Activated CD4-positive, alpha-beta T cell treated with anti-CD3 and anti-CD28 coated beads, Interleukin-2, amount 10 ng/mL, durations not matched to agents 7 days and 5 days (primary cell): Measurements from ENCODE around the gene HIRIP3. TPM values are rescaled to one million over a fixed set of nuclear protein-coding genes. Genes with fewer than 3 reads are reported as not detected.
"Not testable (repeated sequence)": the region's sequence is repeated elsewhere in the genome, so short reads cannot be mapped to it uniquely, and the experiment has no call there.

Experiments used
- CTCF ChIA-PET: fragments of 350-600 bp; sonication (Branson Sonifier 250); formaldehyde crosslinking; loops from one replicate; lab custom pipeline; 2021; ENCODE audit warnings: antibody characterized with exemption; lab: Charles Lee
- POLR2A ChIA-PET: fragments of 350-600 bp; sonication (Branson Sonifier 250); formaldehyde crosslinking; loops from one replicate; lab custom pipeline; 2021; ENCODE audit warnings: antibody characterized with exemption; lab: Charles Lee
- DNase-seq: peaks from one replicate; pipeline ENCODE4 v3.0.0-alpha.2; 2020
- H3K27ac Mint-ChIP-seq: one replicate; pipeline ENCODE4 v1.8.0; 2021; ENCODE audit warnings: mild to moderate bottlenecking, moderate library complexity, mixed read lengths
- H3K27me3 Mint-ChIP-seq: one replicate; pipeline ENCODE4 v1.8.0; 2021; ENCODE audit warnings: mixed read lengths
- H3K36me3 Mint-ChIP-seq: one replicate; pipeline ENCODE4 v1.8.0; 2021; ENCODE audit warnings: low read depth, mixed read lengths
- H3K4me1 Mint-ChIP-seq: one replicate; pipeline ENCODE4 v1.8.0; 2021; ENCODE audit warnings: mixed read lengths
- H3K4me3 Mint-ChIP-seq: one replicate; pipeline ENCODE4 v1.8.0; 2021; ENCODE audit warnings: mild to moderate bottlenecking, moderate library complexity, mixed read lengths
- H3K9me3 Mint-ChIP-seq: one replicate; pipeline ENCODE4 v1.8.0; 2021; ENCODE audit warnings: mixed read lengths
- total RNA-seq, 2 experiments: library from RNA; stranded (reverse); gene quantifications; one replicate each; pipeline ENCODE4 v1.2.3, GENCODE V29; 2021

The HIRIP3 gene
- total RNA-seq, 2 experiments from 2014 or later, result 37.0 to 45.0 TPM

DNA sequence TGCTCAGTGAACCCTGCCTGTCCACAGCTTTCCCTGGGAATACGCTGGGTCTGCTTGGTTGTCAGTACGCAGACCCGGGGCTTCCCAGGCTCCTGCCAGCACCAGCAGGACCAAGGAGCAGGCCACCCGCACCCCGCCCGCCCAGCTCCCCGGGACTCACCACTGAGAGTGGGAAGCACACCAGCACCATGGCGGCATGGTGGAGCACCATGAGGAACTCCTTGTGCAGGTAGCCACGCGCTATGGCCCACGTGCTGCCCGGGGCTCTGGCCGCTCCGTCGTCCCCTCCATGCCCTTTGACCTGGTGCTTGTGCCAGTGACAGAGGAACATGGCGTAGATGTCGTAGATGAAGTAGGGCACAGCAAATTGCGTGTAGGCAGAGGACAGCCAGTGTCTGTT lies 31.0 kb upstream of the HIRIP3 start:
- CTCF ChIA-PET, result interaction anchor here (0.6 kb wide), 1 partner anchor 197 kb away, joined by 4 read pairs; no protein-coding TSS in a partner anchor

DNA sequence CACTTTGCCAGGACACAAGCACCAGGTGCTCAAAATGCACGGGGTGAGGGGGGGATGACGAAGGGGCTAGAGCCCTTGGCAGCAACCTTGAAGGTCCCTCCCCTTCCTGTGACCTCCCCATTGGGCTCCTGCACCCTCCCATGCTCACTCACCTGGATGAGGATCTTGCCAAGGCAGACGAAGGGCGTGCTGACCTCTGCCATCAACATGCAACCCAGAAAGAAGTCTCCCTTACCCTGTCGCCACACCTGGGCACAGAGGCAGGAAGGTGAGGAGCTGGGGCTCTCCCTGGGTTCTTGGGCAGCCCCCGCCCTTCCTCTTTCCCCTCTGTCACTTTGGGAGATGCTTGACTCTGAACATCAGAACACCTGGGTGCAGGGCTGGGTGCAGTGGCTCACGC lies 30.2 kb upstream of the HIRIP3 start:
- CTCF ChIA-PET, result interaction anchor here (0.5 to 0.7 kb wide), 2 partner anchors 13 to 192 kb away, joined by 3 read pairs; no protein-coding TSS in a partner anchor

More for the DNA sequence above, 31.0 kb upstream of the HIRIP3 start:
- Mint-ChIP-seq H3K27me3 (peaks cover 38% of the 10 kb centered on the region), H3K4me3 (no peak overlapping the region), H3K36me3 (no peaks in the 10 kb centered on the region), H3K27ac (no peak overlapping the region), H3K9me3 (no peaks in the 10 kb centered on the region), H3K4me1 (peaks cover 2% of the 10 kb centered on the region)
- DNase-seq, result no peak
- POLR2A ChIA-PET, result no interaction called here

DNA sequence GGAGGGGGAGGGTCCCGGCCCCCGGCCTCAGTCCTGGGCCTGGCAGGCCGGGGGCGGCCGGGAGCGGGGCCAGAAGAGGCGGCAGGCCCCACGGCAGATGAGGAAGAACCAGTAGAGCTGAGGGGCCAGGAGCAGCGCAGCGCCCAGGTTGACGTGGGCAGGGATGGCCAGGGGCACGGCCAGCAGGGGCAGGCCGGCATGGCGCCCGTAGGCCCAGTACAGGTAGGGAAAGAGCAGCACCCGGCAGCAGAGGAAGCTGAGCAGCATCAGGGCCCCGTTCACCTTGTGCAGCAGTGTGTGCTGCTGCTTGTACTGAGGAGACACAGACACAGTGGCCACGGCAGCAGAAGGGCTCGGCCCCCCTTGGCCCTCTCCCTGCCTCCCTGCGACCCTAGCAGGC lies 29.7 kb upstream of the HIRIP3 start:
- Mint-ChIP-seq H3K4me1 (peaks cover 9% of the 10 kb centered on the region), H3K27ac (no peak overlapping the region), H3K36me3 (no peaks in the 10 kb centered on the region), H3K9me3 (no peaks in the 10 kb centered on the region), H3K27me3 (peaks cover 43% of the 10 kb centered on the region), H3K4me3 (no peak overlapping the region)
- ChIA-PET CTCF (interaction anchor here (0.5 to 0.7 kb wide), 2 partner anchors 13 to 192 kb away, joined by 3 read pairs; no protein-coding TSS in a partner anchor), POLR2A (no interaction called here)
- DNase-seq, result no peak

More for the DNA sequence above, 30.2 kb upstream of the HIRIP3 start:
- Mint-ChIP-seq H3K4me3 (no peak overlapping the region), H3K36me3 (no peaks in the 10 kb centered on the region), H3K4me1 (peaks cover 9% of the 10 kb centered on the region), H3K27ac (no peak overlapping the region), H3K9me3 (no peaks in the 10 kb centered on the region), H3K27me3 (peaks cover 42% of the 10 kb centered on the region)
- no peak for DNase-seq
- POLR2A ChIA-PET, result no interaction called here

DNA sequence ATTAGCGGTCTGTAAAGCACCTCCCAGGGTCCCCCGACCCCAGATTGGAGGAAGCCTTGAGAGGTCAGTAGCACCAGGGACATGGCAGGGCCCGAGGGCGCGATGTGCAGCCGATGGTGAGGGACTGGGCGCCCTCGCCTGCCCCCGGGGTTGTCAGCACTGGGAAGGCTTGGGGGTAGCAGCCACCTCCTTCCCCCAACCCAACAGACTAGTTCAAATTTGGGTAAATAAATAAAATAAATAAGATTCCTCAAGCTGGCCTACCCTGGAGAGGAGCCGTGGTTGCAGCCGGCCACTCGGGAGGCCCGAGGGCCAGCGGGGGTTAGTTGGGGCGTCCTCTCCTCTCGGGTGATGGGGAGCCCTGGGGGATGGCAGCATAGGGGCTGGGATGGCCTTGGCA lies 29.0 kb upstream of the HIRIP3 start:
- POLR2A ChIA-PET, result no interaction called here
- H3K4me3 Mint-ChIP-seq, result no peak overlapping the region
- peaks cover 9% of the 10 kb centered on the region for H3K4me1 Mint-ChIP-seq
- DNase-seq, result no peak
- no peak overlapping the region for H3K27ac Mint-ChIP-seq
- peaks cover 36% of the 10 kb centered on the region for H3K27me3 Mint-ChIP-seq
- H3K36me3 Mint-ChIP-seq, result no peaks in the 10 kb centered on the region
- CTCF ChIA-PET, result no interaction called here
- no peaks in the 10 kb centered on the region for H3K9me3 Mint-ChIP-seq

DNA sequence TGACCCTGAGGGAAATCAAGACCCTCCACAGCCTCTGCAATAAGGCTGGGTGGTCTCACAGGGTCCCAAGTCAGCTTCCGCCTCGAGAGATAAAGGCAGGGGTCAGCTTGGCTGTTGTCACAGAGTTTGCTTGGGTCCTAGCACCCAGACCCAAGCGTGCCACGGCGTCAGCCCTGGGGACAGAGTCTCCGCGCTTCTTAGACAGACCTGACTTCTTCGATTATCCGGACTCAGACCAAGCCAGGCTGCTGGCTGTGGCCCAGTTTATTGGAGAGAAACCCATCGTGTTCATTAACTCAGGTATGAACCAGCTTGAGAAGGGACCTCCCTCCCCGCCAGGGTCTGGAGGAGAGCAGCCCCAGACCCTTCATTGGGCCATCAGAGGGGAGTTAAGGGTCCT lies 28.2 kb upstream of the HIRIP3 start:
- Mint-ChIP-seq H3K27ac (no peak overlapping the region), H3K36me3 (no peaks in the 10 kb centered on the region), H3K4me1 (peaks cover 9% of the 10 kb centered on the region), H3K9me3 (no peaks in the 10 kb centered on the region), H3K4me3 (no peak overlapping the region), H3K27me3 (peaks cover 31% of the 10 kb centered on the region)
- no peak for DNase-seq
- CTCF ChIA-PET, result interaction anchor here (0.9 to 1.9 kb wide), 4 partner anchors 8 to 115 kb away, joined by 3 to 8 read pairs (median 3); partner anchors contain the start of gene TLCD3B
- POLR2A ChIA-PET, result no interaction called here

DNA sequence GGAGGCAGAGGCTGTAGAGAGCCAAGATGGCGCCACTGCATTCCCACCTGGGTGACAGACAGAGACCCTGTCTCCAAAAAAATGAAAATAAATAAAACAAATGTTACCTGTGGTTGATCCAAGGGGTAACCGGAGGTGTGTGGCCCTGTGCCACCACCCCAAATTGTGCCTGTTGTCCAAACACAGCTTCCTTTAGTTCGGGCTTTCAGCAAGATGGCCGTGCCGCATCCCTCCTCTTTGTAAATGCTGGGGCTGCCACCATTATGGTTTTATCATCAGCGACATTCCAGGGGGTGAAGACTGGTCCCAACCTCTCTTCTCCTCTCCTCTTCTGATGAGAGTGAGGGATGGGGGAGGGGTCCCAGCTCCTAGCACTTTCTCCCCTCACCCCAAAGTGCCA lies 27.5 kb upstream of the HIRIP3 start, which contains the start of gene C16orf92:
Gene C16orf92, plus strand, starts transcription at position 312 of the 400 bp plus-strand sequence. CDS start 143 bp downstream, outside the sequence.
- Mint-ChIP-seq H3K4me3 (no peak within 1 kb of the TSS), H3K27me3 (peaks cover 24% of the 10 kb centered on the region), H3K9me3 (no peaks in the 10 kb centered on the region), H3K36me3 (no peaks in the 10 kb centered on the region), H3K27ac (no peak within 1 kb of the TSS), H3K4me1 (peaks cover 9% of the 10 kb centered on the region)
- ChIA-PET POLR2A (no interaction called here), CTCF (interaction anchor here (0.6 to 1.9 kb wide), 5 partner anchors 9 to 426 kb away, joined by 3 to 8 read pairs (median 3); partner anchors contain the start of gene TLCD3B)
- no peak for DNase-seq

DNA sequence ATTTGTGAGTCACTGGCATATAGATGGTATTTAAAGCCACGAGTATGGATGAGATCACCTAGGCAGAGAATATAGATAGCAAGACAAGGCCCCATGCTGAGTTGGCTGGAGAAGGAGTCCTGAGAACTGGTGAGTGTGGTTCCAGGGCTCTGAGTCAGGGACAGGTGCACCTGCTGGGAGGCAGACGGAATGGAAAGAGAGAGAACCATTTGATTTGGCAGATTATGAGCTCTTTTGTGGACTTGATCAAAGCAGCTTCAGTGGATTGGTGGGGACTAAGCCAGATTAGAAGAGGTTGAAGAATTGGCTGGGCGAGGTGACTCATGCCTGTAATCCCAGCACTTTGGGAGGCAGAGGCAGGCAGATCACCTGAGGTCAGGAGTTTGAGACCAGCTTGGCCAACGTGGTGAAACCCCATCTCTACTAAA lies 23.3 kb upstream of the HIRIP3 start:
- H3K4me1 Mint-ChIP-seq, result peaks cover 9% of the 10 kb centered on the region
- DNase-seq, result no peak
- ChIA-PET CTCF (interaction anchor here (0.5 to 1.3 kb wide), 5 partner anchors 11 to 337 kb away, joined by 3 to 4 read pairs (median 3); no protein-coding TSS in a partner anchor), POLR2A (interaction anchor here (0.5 kb wide), 1 partner anchor 192 kb away, joined by 3 read pairs; no protein-coding TSS in a partner anchor)
- H3K9me3 Mint-ChIP-seq, result no peaks in the 10 kb centered on the region
- H3K36me3 Mint-ChIP-seq, result no peaks in the 10 kb centered on the region
- no peak overlapping the region for H3K4me3 Mint-ChIP-seq
- no peak overlapping the region for H3K27ac Mint-ChIP-seq
- H3K27me3 Mint-ChIP-seq, result peaks cover 17% of the 10 kb centered on the region

DNA sequence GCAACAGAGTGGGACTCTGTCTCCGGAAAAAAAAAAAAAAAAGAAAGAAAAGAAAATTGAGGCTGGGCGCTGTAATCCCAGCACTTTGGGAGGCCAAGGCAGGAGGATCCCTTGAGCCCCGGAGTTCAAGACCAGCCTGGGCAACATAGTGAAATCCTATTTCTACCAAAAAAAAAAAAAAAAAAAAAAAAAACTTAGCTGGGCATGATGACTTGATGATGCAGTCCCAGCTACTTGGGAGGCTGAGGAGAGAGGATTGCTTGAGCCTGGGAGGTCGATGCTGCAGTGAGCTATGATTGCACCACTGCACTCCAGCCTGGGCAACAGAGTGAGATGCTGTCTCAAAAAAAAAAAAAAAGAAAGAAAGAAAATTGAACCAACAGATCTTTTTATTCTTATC lies 22.5 kb upstream of the HIRIP3 start:
- POLR2A ChIA-PET, DNase-seq, H3K36me3 Mint-ChIP-seq, H3K27ac Mint-ChIP-seq, H3K9me3 Mint-ChIP-seq, H3K4me1 Mint-ChIP-seq, H3K4me3 Mint-ChIP-seq: not testable (repeated sequence)
- CTCF ChIA-PET, result interaction anchor here (0.6 to 1.8 kb wide), 4 partner anchors 11 to 216 kb away, joined by 3 to 8 read pairs (median 4); no protein-coding TSS in a partner anchor
- peaks cover 18% of the 10 kb centered on the region for H3K27me3 Mint-ChIP-seq

DNA sequence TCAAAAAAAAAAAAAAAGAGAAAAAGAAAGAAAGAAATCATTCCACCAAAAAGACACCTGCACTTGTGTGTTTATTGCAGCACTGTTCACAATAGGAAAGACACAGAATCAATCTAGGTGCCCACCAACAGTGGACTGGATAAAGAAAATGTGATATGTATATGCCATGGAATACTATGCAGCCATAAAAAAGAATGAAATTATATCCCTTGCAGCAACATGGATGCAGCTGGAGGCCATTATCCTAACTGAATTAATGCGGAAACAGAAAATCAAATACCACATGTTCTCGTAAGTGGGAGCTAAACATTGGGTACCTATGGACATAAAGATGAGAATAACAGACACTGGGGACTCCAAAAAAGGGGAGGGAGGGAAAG lies 21.9 kb upstream of the HIRIP3 start:
- no peaks in the 10 kb centered on the region for H3K36me3 Mint-ChIP-seq
- peaks cover 9% of the 10 kb centered on the region for H3K4me1 Mint-ChIP-seq
- ChIA-PET CTCF (interaction anchor here (0.6 to 1.8 kb wide), 3 partner anchors 11 to 227 kb away, joined by 3 to 8 read pairs (median 3); partner anchors contain the start of gene KIF22), POLR2A (no interaction called here)
- peaks cover 22% of the 10 kb centered on the region for H3K27me3 Mint-ChIP-seq
- H3K4me3 Mint-ChIP-seq, result no peak overlapping the region
- no peak for DNase-seq
- no peak overlapping the region for H3K27ac Mint-ChIP-seq
- no peaks in the 10 kb centered on the region for H3K9me3 Mint-ChIP-seq

DNA sequence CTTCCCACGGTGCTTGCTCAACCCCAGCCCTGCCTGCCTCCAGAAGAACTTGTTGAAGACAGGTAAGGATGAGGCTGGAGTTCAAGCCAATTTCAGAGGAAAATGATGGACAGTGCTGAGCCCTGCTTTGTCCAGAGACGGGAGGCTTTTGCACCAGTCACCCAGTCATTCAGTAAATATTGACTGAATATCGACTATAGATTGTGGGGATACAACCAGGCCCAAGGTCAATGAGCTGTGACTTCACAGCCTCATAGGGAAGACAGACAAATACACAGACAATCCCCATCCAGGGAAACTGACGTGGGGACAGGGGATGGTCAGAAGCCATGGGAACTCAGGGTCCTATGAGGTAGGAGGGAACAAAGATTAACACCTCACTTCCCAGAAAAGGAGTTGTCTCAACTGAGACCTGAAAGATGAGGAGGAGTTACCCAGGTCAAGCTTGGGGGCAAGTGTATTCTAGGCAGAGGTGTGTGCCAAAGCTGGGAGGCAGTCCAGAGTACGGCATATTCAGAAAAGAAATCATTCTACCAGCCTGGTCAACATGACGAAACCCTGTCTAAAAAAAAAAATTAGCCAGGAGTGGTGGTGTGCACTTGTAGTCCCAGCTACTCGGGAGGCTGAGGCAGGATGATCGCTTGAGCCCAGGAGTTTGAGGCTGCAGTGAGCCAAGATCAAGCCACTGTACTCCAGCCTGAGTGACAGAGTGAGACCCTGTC lies 21.3 kb upstream of the HIRIP3 start:
- H3K27me3 Mint-ChIP-seq, result peaks cover 27% of the 10 kb centered on the region
- DNase-seq, result no peak
- no peaks in the 10 kb centered on the region for H3K36me3 Mint-ChIP-seq
- ChIA-PET POLR2A (no interaction called here), CTCF (interaction anchor here (0.6 to 1.8 kb wide), 3 partner anchors 11 to 226 kb away, joined by 3 to 8 read pairs (median 3); partner anchors contain the start of gene KIF22)
- peaks cover 13% of the 10 kb centered on the region for H3K4me1 Mint-ChIP-seq
- no peak overlapping the region for H3K4me3 Mint-ChIP-seq
- no peak overlapping the region for H3K27ac Mint-ChIP-seq
- no peaks in the 10 kb centered on the region for H3K9me3 Mint-ChIP-seq

DNA sequence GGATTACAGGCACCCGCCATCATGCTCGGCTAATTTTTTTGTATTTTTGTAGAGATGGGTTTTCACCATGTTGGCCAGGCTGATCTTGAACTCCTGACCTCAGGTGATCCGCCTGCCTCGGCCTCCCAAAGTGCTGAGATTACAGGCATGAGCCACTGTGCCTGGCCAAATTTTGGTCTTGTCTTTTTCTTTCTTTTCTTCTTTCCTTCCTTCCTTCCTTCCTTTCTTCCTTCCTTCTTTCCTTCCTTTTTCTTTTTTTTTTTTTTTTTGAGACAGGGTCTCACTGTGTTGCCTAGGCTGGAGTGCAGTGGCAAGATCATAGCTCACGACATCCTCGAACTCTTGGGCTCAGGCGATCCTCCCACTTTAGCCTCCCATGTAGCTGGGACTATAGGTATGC lies 20.0 kb upstream of the HIRIP3 start:
- CTCF ChIA-PET, result interaction anchor here (1.0 to 1.1 kb wide), 3 partner anchors 17 to 167 kb away, joined by 3 to 4 read pairs (median 3); partner anchors contain the start of gene INO80E
- not testable (repeated sequence) for H3K4me3 Mint-ChIP-seq, H3K9me3 Mint-ChIP-seq

DNA sequence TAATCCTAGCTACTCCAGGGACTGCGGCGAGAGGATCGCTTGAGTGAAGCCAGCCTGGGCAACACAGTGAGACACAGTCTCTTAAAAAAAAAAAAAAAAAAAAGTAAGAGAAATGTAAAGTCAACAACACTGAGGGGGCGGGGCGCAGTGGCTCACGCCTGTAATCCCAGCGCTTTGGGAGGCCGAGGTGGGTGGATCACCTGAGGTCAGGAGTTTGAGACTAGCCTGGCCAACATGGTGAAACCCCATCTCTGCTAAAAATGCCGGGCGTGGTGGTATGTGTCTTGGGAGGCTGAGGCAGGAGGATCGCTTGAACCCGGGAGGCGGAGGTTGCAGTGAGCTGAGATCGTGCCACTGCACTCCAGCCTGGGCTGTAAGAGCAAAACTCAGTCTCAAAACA lies 17.2 kb upstream of the HIRIP3 start:
- H3K36me3 Mint-ChIP-seq, H3K4me3 Mint-ChIP-seq, POLR2A ChIA-PET, H3K27ac Mint-ChIP-seq, H3K4me1 Mint-ChIP-seq, H3K9me3 Mint-ChIP-seq, DNase-seq: not testable (repeated sequence)
- peaks cover 29% of the 10 kb centered on the region for H3K27me3 Mint-ChIP-seq
- CTCF ChIA-PET, result interaction anchor here (1.0 kb wide), 1 partner anchor 19 kb away, joined by 3 read pairs; the partner anchor contains the start of gene TLCD3B

More for the DNA sequence above, 20.0 kb upstream of the HIRIP3 start:
- H3K36me3 Mint-ChIP-seq, DNase-seq, H3K27ac Mint-ChIP-seq, POLR2A ChIA-PET, H3K4me1 Mint-ChIP-seq: not testable (repeated sequence)
- H3K27me3 Mint-ChIP-seq, result peaks cover 22% of the 10 kb centered on the region
